ENCODE results near the gene GPC3.

The GPC3 gene

GRCh38 chrX:133544778-133545177, 440.6 kb downstream of the GPC3 start:
- Histone ChIP-seq H3K4me3 (no peak overlapping the region), H3K27ac (no peak overlapping the region), H3K4me1 (peaks cover 0 to 7% (median 1%) of the 10 kb centered on the region in 4 donors), H3K9me3 (no peaks in the 10 kb centered on the region), H3K27me3 (no peaks in the 10 kb centered on the region), H3K36me3 (no peaks in the 10 kb centered on the region)
- intact Hi-C loops (cut with DNase I; ENCODE audit: low total_unique reads), result no loop called here
- no peak for TF ChIP-seq CTCF (IDR thresholded peaks at IDR 0.05)
- no peak for DNase-seq

GRCh38 chrX:133544115-133544514, 441.3 kb downstream of the GPC3 start:
- no peaks in the 10 kb centered on the region for H3K27me3 ChIP-seq
- no peak overlapping the region for H3K4me3 ChIP-seq
- intact Hi-C loops (cut with DNase I; ENCODE audit: low total_unique reads), result no loop called here
- no peaks in the 10 kb centered on the region for H3K36me3 ChIP-seq
- H3K9me3 ChIP-seq, result no peaks in the 10 kb centered on the region
- H3K27ac ChIP-seq, result no peak overlapping the region
- no peak for TF ChIP-seq CTCF (IDR thresholded peaks at IDR 0.05)
- no peak for DNase-seq
- peaks cover 0 to 7% (median 1%) of the 10 kb centered on the region in 4 donors for H3K4me1 ChIP-seq

GRCh38 chrX:133543654-133544053, 441.7 kb downstream of the GPC3 start:
- H3K27ac ChIP-seq, result no peak overlapping the region

GRCh38 chrX:133542476-133542875, 442.9 kb downstream of the GPC3 start:
- peaks cover 0 to 7% (median 1%) of the 10 kb centered on the region in 4 donors for H3K4me1 ChIP-seq
- no peak overlapping the region for H3K27ac ChIP-seq
- DNase-seq, result no peak
- H3K4me3 ChIP-seq, result no peak overlapping the region
- intact Hi-C loops (cut with DNase I; ENCODE audit: low total_unique reads), result no loop called here
- no peak for TF ChIP-seq CTCF (IDR thresholded peaks at IDR 0.05)
- H3K9me3 ChIP-seq, result no peaks in the 10 kb centered on the region
- no peaks in the 10 kb centered on the region for H3K27me3 ChIP-seq
- H3K36me3 ChIP-seq, result no peaks in the 10 kb centered on the region

More at GRCh38 chrX:133543654-133544053, 441.7 kb downstream of the GPC3 start:
- peaks cover 0 to 7% (median 1%) of the 10 kb centered on the region in 4 donors for H3K4me1 ChIP-seq
- intact Hi-C loops (cut with DNase I; ENCODE audit: low total_unique reads), result no loop called here
- H3K4me3 ChIP-seq, result no peak overlapping the region
- TF ChIP-seq CTCF (IDR thresholded peaks at IDR 0.05), result no peak
- no peaks in the 10 kb centered on the region for H3K36me3 ChIP-seq
- no peaks in the 10 kb centered on the region for H3K9me3 ChIP-seq
- H3K27me3 ChIP-seq, result no peaks in the 10 kb centered on the region
- DNase-seq, result no peak

- no peak for DNase-seq
- Histone ChIP-seq H3K27ac (no peak overlapping the region), H3K27me3 (no peaks in the 10 kb centered on the region), H3K36me3 (no peaks in the 10 kb centered on the region), H3K4me1 (peaks cover 0 to 7% (median 1%) of the 10 kb centered on the region in 4 donors), H3K9me3 (no peaks in the 10 kb centered on the region), H3K4me3 (no peak overlapping the region)
- no peak for TF ChIP-seq CTCF (IDR thresholded peaks at IDR 0.05)
- intact Hi-C loops (cut with DNase I; ENCODE audit: low total_unique reads), result no loop called here
Observed at GRCh38 chrX:133541021-133541420, 444.4 kb downstream of the GPC3 start.

GRCh38 chrX:133538148-133538547, 447.2 kb downstream of the GPC3 start:
- no peak overlapping the region for H3K4me3 ChIP-seq
- intact Hi-C loops (cut with DNase I; ENCODE audit: low total_unique reads), result no loop called here
- DNase-seq, result no peak

More at GRCh38 chrX:133538148-133538547, 447.2 kb downstream of the GPC3 start:
- Histone ChIP-seq H3K27me3 (no peaks in the 10 kb centered on the region), H3K27ac (no peak overlapping the region), H3K9me3 (no peaks in the 10 kb centered on the region), H3K4me1 (peaks cover 0 to 7% (median 1%) of the 10 kb centered on the region in 4 donors), H3K36me3 (no peaks in the 10 kb centered on the region)
- no peak for TF ChIP-seq CTCF (IDR thresholded peaks at IDR 0.05)
